ENCODE measurements around the gene GMPS. TPM values are rescaled to one million over a fixed set of nuclear protein-coding genes. Genes with fewer than 3 reads are reported as not detected.
"Not testable (repeated sequence)": the region's sequence is repeated elsewhere in the genome, so short reads cannot be mapped to it uniquely, and the experiment has no call there.

The GMPS gene
- total and polyA plus RNA-seq, 8 donors, result 4.6 to 43.7 (median 22.7) TPM

DNA sequence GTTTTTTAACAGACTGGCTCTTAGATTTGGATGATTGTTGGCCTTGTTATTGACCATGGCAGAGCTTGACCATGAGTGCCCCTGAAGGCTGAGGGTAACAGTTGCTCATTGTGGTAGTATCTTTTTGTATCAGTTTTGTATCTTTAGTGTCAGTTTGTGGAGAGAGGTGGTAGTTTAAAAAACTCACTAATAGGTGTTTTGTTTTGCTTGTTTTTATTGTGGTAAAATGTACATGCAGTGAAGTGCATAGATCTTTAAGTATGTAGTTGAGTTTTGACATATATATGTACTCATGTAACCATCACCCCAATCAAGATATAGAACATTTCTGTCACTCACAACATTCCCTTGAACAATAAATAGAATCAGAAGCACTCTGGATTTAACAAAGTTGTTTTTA, 9.8 kb downstream of the GMPS start:
- intact Hi-C loops (cut with DNase I; ENCODE audit: low total_unique reads), result no loop called here
- Histone ChIP-seq H3K4me3 (no peak overlapping the region), H3K9me3 (no peaks in the 10 kb centered on the region), H3K36me3 (no peaks in the 10 kb centered on the region), H3K27me3 (no peaks in the 10 kb centered on the region), H3K4me1 (peaks cover 5 to 53% (median 12%) of the 10 kb centered on the region in 4 donors), H3K27ac (no peak overlapping the region)
- TF ChIP-seq POLR2AphosphoS5 (IDR thresholded peaks at IDR 0.05), result no peak
- DNase-seq, result no peak

DNA sequence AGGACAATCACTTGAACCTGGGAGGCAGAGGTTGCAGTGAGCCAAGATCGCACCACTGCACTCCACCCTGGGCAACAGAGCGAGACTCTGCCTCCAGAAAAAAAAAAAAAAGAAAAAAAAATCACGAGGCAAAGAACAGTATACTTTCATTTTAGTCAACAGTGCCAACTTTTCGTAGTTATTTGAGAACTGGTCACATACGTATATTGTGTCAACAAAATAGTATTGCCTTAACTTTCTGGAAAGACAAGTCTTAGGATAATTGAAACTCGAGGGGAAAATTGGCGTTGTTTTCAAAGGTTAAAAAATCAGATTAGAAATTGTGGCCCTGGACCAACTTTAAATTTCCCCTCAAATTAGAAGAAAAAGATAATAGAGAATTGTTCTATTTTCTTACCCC, 13.8 kb downstream of the GMPS start:
- no peaks in the 10 kb centered on the region for H3K36me3 ChIP-seq
- TF ChIP-seq, protein P1, sequence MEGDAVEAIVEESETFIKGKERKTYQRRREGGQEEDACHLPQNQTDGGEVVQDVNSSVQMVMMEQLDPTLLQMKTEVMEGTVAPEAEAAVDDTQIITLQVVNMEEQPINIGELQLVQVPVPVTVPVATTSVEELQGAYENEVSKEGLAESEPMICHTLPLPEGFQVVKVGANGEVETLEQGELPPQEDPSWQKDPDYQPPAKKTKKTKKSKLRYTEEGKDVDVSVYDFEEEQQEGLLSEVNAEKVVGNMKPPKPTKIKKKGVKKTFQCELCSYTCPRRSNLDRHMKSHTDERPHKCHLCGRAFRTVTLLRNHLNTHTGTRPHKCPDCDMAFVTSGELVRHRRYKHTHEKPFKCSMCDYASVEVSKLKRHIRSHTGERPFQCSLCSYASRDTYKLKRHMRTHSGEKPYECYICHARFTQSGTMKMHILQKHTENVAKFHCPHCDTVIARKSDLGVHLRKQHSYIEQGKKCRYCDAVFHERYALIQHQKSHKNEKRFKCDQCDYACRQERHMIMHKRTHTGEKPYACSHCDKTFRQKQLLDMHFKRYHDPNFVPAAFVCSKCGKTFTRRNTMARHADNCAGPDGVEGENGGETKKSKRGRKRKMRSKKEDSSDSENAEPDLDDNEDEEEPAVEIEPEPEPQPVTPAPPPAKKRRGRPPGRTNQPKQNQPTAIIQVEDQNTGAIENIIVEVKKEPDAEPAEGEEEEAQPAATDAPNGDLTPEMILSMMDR (IDR thresholded peaks at IDR 0.05), result no peak
- TF ChIP-seq EP300 (IDR thresholded peaks at IDR 0.05) (no peak), POLR2A (IDR thresholded peaks at IDR 0.05) (no peak), POLR2AphosphoS5 (IDR thresholded peaks at IDR 0.05) (no peak)
- peaks cover 0 to 46% (median 5%) of the 10 kb centered on the region in 4 donors for H3K4me1 ChIP-seq
- no peak overlapping the region for H3K27ac ChIP-seq
- H3K4me3 ChIP-seq, result no peak overlapping the region
- intact Hi-C loops (cut with DNase I; ENCODE audit: low total_unique reads), result no loop called here
- 37 to 61% (median 47%) methylated on average over 7 of the region's 7 CpGs for WGBS, 5 donors
- peak in 1 of 2 donors; percentile 11 for DNase-seq
- H3K27me3 ChIP-seq, result no peaks in the 10 kb centered on the region
- H3K9me3 ChIP-seq, result no peaks in the 10 kb centered on the region

DNA sequence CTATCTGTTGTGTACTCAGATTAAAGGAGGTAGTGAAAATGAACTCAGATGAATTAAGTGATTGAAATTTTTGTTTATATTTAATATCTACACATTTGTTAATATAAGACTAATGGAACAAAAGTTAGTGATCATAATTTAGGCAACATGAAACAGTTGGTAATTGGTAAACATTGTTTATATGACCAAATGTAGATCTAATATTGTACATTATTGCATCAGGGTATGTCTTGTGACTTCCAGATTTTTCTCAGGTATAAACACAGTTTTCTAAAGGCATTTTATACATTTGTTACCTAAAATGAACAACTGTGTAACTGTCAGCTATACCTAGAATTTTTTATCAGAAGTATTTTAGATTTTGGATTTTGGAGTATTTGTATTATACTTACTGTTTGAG, 14.8 kb downstream of the GMPS start:
- intact Hi-C loops (cut with DNase I; ENCODE audit: low total_unique reads), result no loop called here
- H3K4me1 ChIP-seq, result peaks cover 2 to 50% (median 10%) of the 10 kb centered on the region in 4 donors
- H3K36me3 ChIP-seq, result no peaks in the 10 kb centered on the region
- no peaks in the 10 kb centered on the region for H3K9me3 ChIP-seq
- H3K27ac ChIP-seq, result no peak overlapping the region
- no peak for DNase-seq
- H3K4me3 ChIP-seq, result no peak overlapping the region
- TF ChIP-seq POLR2A (IDR thresholded peaks at IDR 0.05), result no peak
- TF ChIP-seq POLR2AphosphoS5 (IDR thresholded peaks at IDR 0.05), result no peak
- TF ChIP-seq, protein P1 (IDR thresholded peaks at IDR 0.05), result no peak
- no peak for TF ChIP-seq EP300 (IDR thresholded peaks at IDR 0.05)
- H3K27me3 ChIP-seq, result no peaks in the 10 kb centered on the region

DNA sequence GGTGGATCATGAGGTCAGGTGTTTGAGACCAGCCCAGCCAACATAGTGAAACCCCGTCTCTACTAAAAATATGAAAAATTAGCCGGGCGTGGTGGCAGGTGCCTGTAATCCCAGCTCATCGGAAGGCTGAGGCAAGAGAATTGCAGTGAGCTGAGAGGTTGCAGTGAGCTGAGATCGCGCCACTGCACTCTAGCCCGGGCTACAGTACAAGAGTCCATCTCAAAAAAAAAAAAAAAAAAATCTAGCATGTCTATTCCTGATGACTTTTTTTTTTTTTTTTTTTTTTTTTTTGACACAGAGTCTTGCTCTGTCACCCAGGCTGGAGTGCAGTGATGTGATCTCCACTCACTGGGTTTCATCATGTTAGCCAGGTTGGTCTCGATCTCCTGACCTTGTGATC, 15.9 kb downstream of the GMPS start:
- DNase-seq; H3K27me3 ChIP-seq; H3K27ac ChIP-seq; H3K9me3 ChIP-seq; H3K4me3 ChIP-seq; H3K36me3 ChIP-seq; intact Hi-C loops (cut with DNase I; ENCODE audit: low total_unique reads): not testable (repeated sequence)
- WGBS, 5 donors, result 88 to 97% (median 94%) methylated on average over 8 of the region's 8 CpGs
- peaks cover 5 to 59% (median 15%) of the 10 kb centered on the region in 4 donors for H3K4me1 ChIP-seq

DNA sequence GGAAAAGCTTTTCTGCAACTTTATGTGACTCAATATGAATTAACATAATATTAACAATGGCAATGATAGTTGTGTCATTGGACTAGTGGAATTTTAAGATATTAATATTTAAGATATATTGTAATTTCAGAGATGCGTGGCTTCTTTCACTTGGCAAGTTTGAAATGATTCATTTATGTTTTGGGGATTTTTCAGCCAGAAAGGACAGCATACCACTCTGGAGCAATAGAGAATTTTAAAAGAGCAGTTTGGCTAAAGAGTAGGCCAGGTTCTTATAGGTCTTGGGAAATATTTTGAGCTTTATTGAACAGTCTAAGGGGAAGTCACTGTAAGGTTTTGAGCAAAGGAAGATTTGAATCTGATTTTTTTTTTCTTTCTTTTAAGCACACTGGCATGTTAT, 16.5 kb downstream of the GMPS start:
- TF ChIP-seq POLR2A (IDR thresholded peaks at IDR 0.05), result no peak
- TF ChIP-seq POLR2AphosphoS5 (IDR thresholded peaks at IDR 0.05), result no peak
- no peak for TF ChIP-seq EP300 (IDR thresholded peaks at IDR 0.05)
- TF ChIP-seq, protein P1 (IDR thresholded peaks at IDR 0.05), result no peak
- intact Hi-C loops (cut with DNase I; ENCODE audit: low total_unique reads), result no loop called here
- DNase-seq, result no peak
- no peaks in the 10 kb centered on the region for H3K27me3 ChIP-seq
- H3K4me1 ChIP-seq, result peaks cover 2 to 55% (median 15%) of the 10 kb centered on the region in 4 donors
- H3K9me3 ChIP-seq, result no peaks in the 10 kb centered on the region
- 81 to 88% (median 83%) methylated on average over 1 of the region's 1 CpG for WGBS, 5 donors
- H3K36me3 ChIP-seq, result no peaks in the 10 kb centered on the region
- H3K4me3 ChIP-seq, result no peak overlapping the region
- no peak overlapping the region for H3K27ac ChIP-seq
